Measurements from ENCODE around the gene PKM.

PKM gene

DNA sequence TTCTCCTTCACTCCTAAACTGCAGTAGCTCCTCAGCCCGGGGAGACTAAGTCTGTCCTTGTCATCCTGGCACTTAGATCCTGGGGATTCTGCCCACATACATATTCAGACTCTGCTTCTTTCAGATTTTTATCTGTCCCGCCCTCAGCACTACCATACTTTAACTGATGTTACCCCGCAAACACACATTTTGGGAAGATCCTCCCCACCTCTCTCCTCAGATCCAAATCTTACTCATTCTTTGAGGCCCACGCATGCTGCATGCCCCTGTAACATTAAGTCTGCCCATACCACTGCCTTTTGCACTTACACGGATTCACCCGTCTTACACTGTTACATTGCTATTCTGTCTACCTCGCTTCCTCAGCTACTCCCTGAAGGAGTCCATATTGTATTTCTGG, 76.7 kb downstream of the PKM start:
- no peak for TF ChIP-seq POLR2AphosphoS5 (IDR thresholded peaks at IDR 0.05; ENCODE audit: low read depth)
- TF ChIP-seq, protein P1, sequence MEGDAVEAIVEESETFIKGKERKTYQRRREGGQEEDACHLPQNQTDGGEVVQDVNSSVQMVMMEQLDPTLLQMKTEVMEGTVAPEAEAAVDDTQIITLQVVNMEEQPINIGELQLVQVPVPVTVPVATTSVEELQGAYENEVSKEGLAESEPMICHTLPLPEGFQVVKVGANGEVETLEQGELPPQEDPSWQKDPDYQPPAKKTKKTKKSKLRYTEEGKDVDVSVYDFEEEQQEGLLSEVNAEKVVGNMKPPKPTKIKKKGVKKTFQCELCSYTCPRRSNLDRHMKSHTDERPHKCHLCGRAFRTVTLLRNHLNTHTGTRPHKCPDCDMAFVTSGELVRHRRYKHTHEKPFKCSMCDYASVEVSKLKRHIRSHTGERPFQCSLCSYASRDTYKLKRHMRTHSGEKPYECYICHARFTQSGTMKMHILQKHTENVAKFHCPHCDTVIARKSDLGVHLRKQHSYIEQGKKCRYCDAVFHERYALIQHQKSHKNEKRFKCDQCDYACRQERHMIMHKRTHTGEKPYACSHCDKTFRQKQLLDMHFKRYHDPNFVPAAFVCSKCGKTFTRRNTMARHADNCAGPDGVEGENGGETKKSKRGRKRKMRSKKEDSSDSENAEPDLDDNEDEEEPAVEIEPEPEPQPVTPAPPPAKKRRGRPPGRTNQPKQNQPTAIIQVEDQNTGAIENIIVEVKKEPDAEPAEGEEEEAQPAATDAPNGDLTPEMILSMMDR (IDR thresholded peaks at IDR 0.05; ENCODE audit: insufficient read depth, low read length), result no peak
- TF ChIP-seq, protein P2, sequence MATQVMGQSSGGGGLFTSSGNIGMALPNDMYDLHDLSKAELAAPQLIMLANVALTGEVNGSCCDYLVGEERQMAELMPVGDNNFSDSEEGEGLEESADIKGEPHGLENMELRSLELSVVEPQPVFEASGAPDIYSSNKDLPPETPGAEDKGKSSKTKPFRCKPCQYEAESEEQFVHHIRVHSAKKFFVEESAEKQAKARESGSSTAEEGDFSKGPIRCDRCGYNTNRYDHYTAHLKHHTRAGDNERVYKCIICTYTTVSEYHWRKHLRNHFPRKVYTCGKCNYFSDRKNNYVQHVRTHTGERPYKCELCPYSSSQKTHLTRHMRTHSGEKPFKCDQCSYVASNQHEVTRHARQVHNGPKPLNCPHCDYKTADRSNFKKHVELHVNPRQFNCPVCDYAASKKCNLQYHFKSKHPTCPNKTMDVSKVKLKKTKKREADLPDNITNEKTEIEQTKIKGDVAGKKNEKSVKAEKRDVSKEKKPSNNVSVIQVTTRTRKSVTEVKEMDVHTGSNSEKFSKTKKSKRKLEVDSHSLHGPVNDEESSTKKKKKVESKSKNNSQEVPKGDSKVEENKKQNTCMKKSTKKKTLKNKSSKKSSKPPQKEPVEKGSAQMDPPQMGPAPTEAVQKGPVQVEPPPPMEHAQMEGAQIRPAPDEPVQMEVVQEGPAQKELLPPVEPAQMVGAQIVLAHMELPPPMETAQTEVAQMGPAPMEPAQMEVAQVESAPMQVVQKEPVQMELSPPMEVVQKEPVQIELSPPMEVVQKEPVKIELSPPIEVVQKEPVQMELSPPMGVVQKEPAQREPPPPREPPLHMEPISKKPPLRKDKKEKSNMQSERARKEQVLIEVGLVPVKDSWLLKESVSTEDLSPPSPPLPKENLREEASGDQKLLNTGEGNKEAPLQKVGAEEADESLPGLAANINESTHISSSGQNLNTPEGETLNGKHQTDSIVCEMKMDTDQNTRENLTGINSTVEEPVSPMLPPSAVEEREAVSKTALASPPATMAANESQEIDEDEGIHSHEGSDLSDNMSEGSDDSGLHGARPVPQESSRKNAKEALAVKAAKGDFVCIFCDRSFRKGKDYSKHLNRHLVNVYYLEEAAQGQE (IDR thresholded peaks at IDR 0.05; ENCODE audit: insufficient replicate concordance, low read depth), result no peak
- H3K27ac ChIP-seq (replicated peaks), result no peak overlapping the region
- H3K4me3 ChIP-seq (replicated peaks; ENCODE audit: insufficient read depth, low read length), result no peak overlapping the region
- DNase-seq (ENCODE audit: low read depth in 1 of 2, low spot score in 1 of 2), result no peak
- no peaks in the 10 kb centered on the region for H3K27me3 ChIP-seq (ENCODE audit: insufficient read depth, poor library complexity, severe bottlenecking)

DNA sequence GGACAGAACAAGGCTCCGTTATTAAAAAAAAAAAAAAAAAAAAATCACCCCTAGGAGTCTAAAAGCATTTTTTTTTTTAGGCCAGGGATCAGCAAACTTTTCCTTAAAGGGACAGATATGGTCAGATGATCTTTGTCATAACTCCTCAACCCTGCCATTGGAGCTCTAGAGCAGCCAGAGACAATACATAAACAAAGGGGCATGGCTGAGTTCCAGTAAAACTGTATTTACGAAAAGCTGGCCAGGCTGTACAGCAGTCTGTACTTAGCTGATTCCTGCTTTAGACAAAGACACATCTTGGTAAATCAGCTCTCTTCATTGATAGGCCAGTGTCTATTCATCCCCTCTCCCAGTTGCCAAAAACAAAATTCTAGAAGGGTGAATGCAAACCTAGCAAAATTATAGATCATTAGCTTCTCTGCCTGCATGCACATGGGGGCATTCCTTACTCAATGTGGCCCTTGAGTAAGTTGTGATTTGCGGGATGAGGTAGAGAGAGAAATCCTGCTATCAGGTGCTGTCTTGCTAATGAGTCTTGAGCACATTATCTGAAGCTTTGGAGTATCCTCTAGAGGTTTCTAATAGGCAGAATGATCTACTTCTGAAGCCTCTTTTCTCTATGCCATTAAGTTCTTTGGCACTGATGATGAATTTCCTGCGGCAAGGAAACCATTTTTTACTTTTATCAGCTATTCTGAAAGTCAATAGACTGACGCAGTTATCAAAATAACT, 77.6 kb downstream of the PKM start:
- Histone ChIP-seq H3K27me3 (ENCODE audit: insufficient read depth, poor library complexity, severe bottlenecking) (no peaks in the 10 kb centered on the region), H3K4me3 (replicated peaks; ENCODE audit: insufficient read depth, low read length) (no peak overlapping the region), H3K27ac (replicated peaks) (no peak overlapping the region)
- DNase-seq (ENCODE audit: low read depth in 1 of 2, low spot score in 1 of 2), result no peak
- TF ChIP-seq POLR2AphosphoS5 (IDR thresholded peaks at IDR 0.05; ENCODE audit: low read depth), result no peak
